AG08395 (cell line): ENCODE results near the gene PIK3C3.
A peak's percentile ranks its signal among the peaks of the same experiment; 100 is the strongest.

Source experiments
- DNase-seq: peaks from one replicate; pipeline ENCODE4 v3.0.0; 2012; ENCODE audit warnings: mixed read lengths, low spot score

Gene PIK3C3

DNA sequence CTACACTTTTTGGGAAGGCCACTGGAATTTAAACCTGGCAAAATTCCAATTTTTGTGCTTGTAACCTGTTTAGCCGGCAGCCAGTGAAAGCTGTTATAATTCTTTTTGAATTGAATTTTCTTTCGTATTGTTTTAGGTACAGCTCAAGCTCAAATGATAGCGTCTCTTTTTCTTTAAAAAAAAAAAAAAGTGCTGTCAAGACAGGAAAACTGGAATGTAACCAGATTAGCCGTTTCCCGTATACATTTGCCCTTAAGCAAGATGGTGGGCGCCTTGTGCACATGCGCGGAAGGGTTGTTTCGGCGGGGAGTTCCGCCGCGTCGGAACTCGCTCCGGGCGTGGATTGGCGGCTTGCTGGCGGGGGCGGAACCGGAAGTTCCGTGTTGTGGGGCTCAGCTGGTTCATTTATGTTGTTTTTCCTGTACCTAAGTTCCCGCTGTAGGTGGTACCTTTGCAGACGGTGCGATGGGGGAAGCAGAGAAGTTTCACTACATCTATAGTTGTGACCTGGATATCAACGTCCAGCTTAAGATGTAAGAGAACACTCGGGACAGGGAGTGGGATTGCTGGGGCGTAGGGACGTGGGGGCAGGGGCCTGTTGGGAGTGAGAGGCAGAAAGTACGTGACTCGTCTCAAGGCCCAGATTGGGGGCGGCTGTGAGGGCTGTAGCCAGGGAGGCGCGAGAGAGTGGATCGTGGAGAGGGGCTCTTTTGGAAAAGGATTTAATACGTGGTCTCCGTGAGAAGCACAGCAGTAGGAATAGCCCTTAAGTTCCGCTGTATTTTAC is at the start of gene PIK3C3:
Gene PIK3C3, plus strand, starts transcription at position 408 of the 787 bp plus-strand sequence. Its CDS starts 58 bp downstream, at position 466.
- DNase-seq, result peak; percentile 97

DNA sequence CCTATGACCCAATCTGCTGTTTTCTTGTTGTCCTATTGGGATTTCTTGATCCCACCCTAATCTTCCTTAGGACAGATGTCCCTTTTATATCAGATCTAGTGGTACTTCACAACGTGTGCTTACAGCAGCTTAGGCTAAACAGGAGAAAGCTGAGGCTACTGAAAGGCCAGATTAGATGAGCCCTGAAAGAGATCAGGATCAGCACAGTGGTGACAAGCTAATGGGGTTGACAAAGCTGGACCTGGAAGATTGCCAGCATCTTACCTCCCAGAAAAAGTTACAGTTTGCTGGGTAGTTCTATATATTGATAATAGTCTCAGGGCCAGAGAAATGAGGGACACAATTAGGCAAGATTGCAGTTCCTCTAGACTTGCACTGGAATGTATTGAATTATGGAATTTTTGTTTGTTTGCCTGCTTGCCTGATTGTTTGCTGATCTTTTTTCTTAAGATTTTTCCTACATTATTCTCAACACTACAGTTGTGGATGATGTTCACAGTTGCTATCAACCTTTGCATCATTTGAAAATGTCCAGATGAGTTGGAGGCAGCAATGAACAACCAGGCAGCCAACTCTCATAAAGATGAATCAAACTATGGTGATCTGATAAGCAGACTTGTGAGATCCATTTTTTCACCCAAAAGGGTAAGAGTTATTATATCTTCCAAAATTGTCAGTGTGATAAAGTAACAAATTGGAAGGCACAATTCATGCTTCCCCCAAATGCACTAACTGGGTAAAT is 49.1 kb upstream of the PIK3C3 start:
- DNase-seq, result no peak

DNA sequence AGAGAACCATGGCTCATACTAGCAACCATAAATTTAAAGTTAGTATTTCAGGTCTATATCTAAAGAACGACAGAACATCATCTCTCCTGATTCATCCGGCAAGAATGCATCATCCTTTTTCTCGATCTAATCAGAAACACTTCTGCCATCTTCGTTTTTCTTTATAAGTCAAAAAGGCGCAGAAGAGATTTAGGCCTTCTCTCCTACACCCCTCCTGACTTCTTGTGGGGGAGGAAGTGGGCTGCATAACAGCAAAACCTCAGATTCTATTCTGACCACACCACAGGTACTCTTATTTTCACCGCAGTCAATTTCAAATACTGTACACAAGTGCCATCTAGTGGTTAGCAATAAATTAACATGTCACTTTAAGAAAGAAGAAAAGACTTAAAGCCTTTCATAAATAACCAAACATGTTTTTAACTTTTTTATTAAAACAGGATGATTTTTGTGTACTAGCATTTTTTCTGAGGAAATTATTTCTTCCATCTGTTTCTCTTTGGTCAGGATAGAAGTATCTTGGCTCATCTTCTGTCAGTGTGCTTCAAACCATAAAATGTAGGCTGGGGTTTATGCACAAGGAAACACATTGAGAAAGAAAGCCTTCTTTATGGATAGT is 48.4 kb upstream of the PIK3C3 start:
- peak; percentile 54 for DNase-seq

DNA sequence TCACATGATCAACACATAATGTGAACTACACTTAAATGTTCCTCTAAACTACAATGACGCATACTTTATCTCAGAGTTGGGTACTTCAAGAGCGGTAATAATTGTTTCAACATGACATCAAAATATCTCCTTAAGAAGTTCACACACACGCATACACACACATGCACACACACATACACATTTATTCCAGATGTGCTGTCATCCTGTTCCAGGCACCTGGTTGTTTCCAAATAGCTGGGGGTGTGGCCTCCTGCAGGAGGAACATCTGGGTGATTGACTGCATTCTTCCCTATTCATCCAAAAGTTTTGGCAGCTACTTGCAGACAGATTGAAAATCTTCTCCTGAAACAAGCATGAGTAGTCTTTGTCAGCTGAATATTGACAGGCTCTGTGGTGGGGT is 37.9 kb upstream of the PIK3C3 start:
- DNase-seq, result peak; percentile 10

DNA sequence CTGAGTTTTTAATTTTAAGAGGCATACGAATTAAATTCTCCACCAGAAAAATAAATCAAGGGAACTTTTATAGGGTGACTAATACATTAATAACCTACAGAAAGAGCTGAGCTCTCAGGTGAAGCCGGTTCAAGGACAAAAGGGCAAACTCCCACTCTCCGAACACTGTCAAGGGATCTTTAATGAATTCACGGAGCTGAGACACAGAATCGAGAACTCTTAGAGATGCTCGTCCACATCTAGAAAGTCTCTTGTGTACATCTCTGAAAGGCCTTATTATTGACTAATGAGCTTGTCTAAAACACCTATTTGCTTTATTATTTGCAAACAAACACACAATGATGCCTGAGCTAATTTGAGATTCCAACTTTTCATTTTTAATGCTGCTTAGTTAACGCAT is 33.3 kb upstream of the PIK3C3 start:
- DNase-seq, result no peak

DNA sequence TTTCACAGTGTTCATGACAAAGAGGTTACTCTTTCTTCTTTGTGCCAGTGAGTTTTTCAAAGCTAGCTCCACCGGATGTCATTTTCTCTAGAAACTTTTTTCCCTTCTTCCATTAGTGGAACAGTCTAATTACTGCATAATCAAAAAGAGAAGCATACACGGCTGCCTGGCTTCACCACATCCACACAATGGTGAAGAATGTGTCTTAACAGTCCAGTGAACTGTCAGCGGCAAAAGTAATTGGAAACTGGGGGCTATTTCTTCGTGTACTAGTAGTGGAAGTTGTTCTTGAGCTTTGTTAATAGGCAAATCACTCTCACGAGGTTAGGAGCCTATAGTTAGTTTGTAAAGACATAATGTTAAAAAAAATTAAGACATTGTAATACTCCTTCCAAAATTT is 32.9 kb upstream of the PIK3C3 start:
- DNase-seq, result no peak

DNA sequence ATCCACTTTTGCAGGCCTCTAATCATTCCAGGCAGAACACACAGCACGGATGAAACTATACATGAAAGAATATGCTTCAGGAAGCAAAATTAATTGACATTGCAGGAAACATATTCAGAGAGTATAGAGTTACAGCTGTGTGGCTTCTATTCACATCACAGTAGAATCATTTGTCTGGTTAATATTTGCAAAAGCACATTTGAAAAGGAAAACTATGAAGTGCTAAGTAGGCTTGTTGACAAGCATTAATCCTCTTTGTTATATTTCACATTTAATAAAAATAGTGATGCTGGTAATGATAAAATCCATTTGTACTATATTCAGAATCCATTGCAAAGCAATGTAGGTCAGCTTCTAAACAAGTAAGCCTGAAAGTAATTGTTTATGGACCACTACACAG is 32.2 kb upstream of the PIK3C3 start:
- no peak for DNase-seq

DNA sequence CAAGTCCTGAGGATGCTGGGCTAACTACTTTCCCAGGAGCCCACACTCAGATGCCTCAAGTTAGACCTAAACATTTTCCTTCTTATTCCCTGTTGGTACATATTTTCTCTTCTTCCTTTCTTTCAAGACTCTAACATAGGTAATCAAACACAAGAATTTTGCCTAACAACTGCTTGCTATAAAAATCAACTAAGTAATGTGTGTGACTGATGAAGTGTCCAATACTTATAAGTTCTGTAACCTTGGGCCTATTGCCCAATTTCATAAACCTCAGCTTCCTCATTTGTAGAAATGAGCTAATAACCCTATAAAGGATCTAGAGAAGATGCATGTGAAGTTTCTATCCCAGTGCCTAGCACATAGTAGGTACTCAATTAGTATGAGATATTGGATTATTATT is 31.6 kb upstream of the PIK3C3 start:
- no peak for DNase-seq

DNA sequence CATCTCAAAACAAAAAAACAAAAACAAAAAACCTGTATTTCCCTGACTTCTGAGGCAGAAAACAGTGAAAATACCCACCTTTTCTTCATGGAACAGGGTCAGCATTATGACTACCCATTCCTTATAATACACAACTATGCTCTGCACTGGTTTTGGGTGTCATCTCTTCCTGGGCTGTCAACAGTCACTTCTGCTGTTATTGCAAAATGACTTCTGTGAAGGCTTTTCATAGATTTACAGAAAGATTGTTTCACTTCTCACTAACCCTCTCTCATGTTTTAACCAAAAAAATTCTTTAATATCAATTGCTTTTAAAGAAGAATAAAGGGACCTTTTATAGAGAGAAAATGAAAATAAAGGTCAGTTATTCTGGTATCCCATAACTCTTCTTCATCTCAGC is 26.5 kb upstream of the PIK3C3 start:
- DNase-seq, result no peak

DNA sequence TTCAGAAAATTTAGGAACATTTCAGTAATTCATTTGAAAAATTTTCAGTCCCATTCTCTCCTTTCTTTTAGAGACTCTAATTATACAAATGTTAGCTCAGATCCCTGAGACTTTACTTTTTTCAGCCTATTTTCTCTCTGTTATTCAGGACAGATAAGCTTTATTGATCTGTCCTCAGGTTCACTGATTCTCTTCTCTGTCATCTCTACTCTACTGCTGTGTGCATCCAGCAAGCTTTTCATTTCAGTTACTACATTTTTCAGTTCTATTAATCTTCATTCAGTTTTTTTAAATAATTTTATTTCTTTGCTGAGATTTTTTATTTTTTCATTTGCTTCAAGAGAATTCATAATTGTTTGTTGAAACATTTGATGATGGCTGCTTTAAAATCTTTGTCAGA is 22.1 kb upstream of the PIK3C3 start:
- DNase-seq, result no peak

DNA sequence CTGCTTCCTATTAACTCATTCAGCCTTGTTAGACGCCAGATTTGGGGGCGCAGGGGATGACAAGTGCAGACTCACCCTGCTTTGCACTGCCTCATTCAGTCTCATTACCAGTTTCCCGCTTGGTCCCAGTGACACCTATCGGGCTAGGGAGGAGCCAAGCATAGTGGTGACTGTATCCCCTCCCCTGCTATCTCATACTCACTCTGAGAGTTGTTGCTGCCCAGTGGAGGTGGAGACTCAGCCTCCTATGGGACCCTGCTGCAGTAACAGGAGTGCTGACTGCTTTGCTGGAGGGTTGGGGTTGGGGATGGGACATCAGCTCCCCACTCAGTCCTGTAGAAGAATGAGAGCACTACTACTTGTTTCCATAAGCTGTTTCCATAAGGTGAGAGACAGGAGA is 21.3 kb upstream of the PIK3C3 start:
- DNase-seq, result no peak

DNA sequence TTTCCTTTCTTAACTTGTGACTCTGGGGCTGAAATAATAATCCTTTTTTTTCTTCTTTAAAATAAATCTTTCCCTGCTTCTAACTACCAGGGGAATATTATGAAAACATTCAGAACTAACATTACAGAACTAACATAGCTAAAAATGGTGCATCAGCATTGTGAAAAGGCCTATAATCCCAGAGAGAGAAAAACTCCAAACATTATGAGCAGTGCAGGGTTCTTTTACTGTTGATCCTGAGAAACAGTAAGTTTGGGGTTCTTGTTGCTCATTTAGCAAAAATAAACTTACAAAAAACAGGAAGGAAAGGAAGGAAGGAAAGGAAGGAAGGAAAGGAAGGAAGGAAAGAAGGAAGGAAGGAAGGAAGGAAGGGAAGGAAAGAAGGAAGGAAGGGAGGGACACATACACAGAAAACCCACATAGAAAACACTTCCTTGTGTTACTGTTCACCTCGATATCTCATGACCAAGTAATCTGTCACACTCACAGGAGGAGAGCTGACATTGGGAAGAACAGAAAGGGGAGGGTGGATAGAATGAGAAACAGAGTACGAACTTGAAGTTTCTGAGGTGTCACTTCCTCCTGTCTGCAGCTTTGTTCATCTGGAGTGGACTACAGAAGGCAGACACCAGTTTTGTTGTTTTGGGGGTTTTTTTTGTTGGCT is 18.4 kb upstream of the PIK3C3 start:
- no peak for DNase-seq

DNA sequence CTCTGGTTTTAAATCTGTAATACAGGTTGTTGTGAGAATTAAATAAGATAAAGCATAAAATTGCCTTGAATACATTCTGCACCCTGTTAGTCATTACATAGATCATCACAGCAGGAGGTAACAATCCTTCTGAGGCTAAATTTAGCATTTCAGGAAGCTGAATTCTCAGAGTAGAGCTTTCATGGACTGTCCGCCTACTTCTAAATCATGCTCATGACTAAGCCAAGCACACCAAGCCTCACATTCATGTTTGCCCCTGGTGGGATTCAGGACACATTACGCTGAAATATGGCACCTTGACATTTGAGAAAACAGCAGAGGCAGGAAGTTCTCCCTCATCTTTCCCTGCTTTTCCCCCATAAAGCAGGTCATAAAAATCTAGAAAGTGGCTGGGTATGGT is 16.6 kb upstream of the PIK3C3 start:
- peak; percentile 79 for DNase-seq

DNA sequence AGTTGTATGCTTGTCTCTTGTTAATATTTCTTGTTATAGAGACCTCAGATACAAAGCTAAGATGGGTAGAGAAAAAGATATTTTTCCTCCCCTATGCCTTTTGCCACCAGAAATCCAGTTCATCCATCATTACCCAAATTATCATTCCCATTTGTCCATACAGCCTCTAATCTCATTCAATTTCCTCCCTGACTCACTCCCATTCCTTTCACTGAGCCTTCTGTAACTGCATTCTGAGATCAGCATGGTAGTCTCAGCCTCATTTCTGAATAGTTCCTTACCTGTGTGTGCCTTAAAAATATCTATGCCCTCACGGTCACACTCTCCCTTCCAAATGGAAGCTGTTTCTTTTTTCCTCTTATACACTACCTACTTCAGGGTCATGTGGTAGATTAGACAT is 15.7 kb upstream of the PIK3C3 start:
- no peak for DNase-seq

DNA sequence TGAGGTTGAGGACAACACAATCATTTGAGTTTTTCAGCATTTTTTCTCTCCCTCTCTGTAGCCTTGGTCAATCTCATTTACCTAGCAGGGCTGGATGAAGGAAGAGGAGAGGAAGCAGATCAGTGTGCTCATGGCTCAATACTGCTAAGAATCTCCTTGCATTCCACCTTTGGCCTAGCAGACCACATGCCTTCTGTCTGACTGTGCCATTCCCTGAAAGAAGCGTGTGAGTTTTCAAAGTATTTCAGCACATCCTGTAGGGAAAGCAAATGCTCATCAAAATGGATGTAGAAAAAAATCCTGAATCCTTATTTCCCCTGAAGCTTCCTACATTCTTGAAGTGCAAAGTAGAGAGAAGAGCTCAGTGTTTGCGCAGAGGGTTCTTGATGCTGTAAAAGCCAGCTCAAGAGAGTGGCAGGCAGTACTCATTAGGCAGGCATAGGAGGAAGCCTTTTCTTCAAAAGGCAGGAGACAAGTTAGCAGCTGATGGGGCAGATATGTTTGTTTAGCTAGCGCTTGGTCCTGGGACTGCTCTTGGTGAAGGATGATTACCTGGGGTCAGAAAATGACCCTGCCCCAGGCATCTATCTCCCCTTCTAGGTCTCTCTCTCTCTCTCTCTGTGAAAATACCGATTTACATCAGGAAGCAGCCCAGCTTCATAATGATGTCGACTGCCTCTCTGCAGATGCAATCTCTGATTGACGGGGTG is 14.4 kb upstream of the PIK3C3 start:
- DNase-seq, result peak; percentile 81

DNA sequence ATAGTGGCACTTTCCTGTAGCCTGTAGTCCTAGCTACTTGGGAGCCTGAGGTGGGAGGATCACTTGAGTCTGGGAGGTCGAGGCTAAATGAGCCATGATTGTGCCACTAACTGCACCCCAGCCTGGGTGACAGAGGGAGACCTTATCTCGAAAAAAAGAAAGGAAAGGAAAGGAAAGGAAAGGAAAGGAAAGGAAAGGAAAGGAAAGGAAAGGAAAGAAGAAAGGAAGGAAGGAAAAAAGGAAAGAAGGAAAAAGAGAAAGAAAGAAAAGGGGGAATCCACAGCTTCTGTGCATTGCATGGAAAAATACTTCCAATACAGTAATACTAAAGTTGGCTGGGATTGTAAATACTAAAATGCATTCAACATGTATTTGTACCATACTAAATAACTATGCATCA is 12.8 kb upstream of the PIK3C3 start:
- no peak for DNase-seq

DNA sequence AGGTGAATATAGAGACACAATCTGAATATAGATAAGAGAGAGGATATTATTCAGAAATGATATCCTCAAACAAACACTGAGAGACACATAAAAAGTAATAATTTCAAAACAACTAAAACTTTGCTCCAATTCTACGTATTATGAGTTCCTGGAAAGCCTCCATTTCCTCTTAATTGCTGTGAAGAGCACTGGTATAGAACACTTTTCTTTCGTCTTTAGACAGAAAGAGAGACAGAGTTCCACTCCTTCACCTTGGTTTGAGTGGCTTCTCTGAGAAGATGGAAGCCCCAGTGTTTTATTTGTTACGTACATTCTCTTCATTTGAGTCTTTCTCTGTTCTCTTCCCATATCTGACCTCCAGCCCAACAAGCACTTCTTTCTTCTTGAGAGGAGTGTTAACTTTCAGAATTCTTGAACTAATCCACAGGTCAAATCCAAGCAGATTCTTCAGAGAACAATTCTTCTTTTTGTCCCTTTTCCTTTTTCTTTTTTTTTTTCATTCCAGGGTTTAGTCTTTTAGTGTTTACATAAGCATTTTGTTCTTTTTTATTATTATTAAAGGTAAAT is 6.4 kb upstream of the PIK3C3 start:
- no peak for DNase-seq

DNA sequence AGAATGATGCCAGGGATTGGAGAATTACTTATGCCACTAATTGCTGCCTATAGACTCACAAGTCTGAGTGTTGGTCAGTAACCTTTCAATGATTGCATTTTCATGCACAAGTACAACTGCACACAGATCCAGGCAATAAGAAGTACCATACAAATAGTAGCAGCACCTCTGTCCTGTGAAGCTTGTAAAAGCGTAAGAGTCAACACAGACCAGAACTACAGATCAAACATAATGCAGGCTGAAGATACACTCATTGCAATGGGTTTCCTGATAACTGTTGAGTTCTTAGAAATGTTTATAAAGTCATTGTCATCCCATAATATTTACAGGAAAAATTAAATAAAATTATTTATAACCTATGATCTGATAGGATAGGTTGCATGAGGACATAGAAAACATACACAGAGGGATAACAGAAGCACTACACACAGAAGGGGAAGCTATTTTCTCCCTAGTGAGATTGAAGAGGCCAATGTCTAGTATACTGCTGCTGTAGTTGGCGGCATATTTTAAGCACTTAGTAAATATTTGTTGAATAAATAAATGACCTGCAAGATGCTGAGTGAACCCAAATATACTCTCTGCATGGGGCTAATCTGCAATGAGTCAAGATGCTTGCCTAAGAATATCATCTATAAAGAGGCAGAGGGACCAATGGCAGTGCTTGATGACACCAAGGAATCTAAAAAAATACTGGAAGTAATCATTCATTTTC is 5.7 kb upstream of the PIK3C3 start:
- DNase-seq, result no peak

DNA sequence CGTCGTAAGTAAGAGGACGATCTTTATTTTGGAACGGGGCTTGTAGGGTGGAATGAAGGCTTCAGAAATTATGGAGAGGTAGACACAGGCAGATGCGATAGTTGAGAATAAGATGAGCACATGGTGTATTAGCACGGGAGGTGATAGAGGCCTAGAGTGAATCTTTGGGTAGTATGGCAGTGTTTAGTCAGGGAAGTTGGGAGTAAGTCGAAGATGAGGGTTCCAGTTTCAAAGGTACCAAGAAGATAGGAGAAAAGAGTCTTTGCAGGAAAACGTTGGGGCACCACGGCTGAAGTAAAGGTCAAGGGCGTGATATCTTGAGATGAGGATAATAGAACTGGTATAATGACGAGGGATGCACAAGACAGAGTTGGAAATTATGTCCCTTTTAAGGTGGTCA is 654 bp downstream of the PIK3C3 start:
- DNase-seq, result peak; percentile 8

DNA sequence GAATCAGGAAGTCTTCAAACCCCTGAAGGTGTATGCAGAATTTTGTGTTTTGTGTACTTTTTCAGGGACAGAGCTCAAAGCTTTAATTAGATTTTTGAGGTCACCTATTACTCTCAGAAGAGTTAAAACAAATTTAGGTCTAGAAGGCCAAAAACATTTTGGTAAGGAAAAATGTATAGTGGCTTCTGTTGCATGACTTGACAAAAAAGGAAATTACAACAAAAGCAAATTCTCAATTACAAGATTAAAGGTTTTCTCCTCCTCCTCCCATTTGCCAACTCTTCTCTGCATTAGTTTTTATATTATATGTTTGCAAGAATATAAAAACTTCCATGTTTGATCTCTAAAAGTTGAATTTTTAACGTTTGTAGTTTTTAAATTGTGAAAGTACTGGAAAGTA is 4.0 kb downstream of the PIK3C3 start:
- no peak for DNase-seq
